GM21423 (cell line): ENCODE data around the gene NLGN2.

Source experiments
- ATAC-seq: cut with Tn5 transposase; IDR thresholded peaks from one replicate; pipeline ENCODE4 v1.9.1; 2021; ENCODE audit warnings: mild to moderate bottlenecking, moderate library complexity; ENCODE audit not compliant: unreplicated experiment

The NLGN2 gene

DNA sequence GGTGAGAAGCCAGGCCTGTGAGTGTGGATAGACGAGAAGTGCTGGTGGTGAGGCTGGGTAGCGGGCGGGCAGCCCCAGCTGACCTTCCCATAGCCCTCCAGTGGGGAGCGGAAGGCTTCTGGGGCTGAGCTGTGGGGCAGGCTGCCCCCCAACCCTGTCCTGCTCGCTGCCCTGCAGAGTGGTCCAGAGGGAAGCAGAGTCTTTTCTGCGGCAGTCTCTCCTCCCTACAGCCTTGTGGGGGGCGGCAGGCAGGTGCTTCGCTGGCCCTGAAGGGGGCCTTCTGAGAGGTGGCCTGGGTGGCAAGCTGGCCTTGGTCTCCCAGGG is 3.7 kb downstream of the NLGN2 start:
- no peak for ATAC-seq

- ATAC-seq, result no peak
Measured at GRCh38 chr17:7413346-7413985, 5.8 kb downstream of the NLGN2 start.

- ATAC-seq, result no peak
Measured at GRCh38 chr17:7414837-7415236, 7.2 kb downstream of the NLGN2 start.

- ATAC-seq, result no peak
Measured at GRCh38 chr17:7415784-7416183, 8.1 kb downstream of the NLGN2 start.

GRCh38 chr17:7416323-7416722 is 8.7 kb downstream of the NLGN2 start:
- no peak for ATAC-seq

GRCh38 chr17:7417056-7417655 is 9.5 kb downstream of the NLGN2 start:
- no peak for ATAC-seq

- ATAC-seq, result no peak
Measured at GRCh38 chr17:7418472-7419152, 11.0 kb downstream of the NLGN2 start.

- no peak for ATAC-seq
Measured at GRCh38 chr17:7419819-7420610, 12.4 kb downstream of the NLGN2 start, which contains the start of gene SPEM1. SPEM1 (plus strand) TSS chr17:7420324; CDS start chr17:7420385, 61 bp downstream.

GRCh38 chr17:7421186-7421585 is 13.5 kb downstream of the NLGN2 start:
- ATAC-seq, result no peak

DNA sequence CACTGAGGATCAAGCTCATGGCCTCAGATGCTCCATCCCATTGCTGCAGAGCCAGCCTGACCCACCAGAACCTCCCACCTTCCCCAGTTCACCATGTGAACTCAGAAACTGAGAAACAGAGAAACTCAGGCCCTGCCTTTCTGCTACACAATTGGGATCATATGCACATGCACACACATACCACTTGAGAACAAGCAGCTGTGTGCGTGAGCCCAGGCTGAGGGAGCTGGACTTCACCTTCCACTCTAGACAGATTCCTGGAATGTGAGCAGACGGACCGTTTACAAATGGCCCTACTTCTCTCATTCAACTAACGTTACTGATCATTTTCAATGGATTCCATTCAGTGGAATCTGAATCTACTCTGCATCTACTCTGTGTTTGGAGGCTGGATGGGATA is 16.0 kb downstream of the NLGN2 start:
- ATAC-seq, result no peak

DNA sequence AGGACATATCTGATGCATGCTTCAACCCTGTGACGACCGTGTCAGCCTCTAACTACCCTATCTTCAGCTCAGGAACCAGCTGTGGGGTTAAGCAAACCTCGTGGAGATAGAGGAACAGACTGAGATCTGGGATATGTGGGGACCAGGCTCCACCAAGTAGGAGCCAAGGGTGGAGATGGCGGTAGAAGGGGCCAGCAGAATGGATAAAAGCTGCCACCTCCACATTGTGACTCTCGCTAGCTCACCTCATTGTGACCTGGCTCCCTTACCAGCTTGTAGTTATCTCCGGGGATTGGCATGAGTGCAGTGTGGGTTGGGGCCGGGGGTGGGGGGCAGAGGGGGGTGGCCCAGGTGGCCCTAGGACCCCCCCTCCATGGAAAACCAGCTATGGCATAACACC is 17.7 kb downstream of the NLGN2 start, which contains the start of gene SPEM2:
Gene SPEM2 (plus strand): TSS at position 301 of the 400 bp plus-strand sequence. CDS start 73 bp downstream, at position 374.
- no peak for ATAC-seq

DNA sequence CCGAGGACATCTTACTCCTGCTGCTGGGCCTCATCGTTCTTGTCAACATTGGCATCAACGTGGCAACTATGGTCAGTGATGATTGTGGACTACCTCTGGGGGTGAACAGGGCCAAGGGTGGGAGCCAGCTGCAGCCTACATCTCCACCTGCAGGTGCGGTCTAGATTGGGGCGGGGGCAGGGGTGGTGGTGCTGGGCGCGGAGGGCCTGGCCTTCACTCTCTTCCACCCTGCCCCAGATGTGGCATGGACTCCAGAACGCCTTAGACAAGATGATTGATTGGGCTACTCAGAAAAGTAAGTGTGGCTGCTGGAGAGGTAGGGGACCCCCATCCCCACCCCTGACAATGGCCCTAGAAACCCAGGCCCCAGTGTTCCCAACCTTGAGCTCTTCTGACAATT is 18.1 kb downstream of the NLGN2 start:
- ATAC-seq, result no peak

DNA sequence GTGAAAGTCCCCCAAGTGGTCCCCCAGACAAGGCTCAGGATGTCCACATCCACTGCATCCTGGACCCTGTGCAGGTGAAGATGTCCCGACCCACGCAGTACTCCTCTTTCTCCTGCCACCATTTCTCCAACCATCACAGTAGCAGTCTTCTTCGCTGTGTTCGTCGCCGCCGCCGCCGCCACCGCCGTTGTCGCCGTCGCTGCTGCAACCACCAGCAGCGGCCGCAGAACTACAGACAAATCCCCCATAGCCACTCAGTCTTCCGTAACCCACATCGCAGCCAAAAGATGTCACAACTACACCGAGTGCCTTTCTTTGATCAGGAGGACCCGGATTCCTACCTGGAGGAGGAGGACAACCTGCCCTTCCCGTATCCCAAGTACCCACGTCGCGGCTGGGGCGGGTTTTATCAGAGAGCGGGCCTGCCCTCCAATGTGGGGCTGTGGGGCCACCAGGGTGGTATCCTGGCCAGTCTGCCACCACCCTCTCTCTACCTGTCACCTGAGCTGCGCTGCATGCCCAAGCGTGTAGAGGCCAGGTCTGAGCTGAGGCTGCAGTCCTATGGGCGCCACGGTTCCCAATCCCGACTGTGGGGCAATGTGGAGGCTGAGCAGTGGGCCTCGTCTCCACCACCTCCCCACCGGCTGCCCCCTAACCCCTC is 18.7 kb downstream of the NLGN2 start:
- no peak for ATAC-seq

GRCh38 chr17:7426896-7427489 is 19.3 kb downstream of the NLGN2 start:
- ATAC-seq, result no peak

DNA sequence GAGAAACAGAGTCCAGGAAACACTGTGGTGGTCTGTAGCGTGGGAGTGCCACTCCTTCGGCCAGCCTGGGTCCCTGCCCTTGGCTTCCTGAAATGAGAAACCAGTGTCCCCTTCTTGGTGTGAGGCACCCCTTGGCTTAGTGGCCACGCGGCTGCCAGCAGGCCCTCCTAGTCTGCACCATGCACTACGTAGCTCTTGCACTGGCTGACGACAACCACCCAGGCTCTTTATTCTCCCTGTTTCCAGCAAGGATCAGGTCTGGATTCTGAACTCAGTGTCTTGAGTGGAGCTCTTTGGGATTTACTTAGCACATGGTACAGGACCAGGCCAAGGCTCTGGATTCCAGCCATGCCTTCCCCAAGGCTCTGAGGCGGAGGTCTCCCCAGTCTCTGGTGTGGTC is 19.9 kb downstream of the NLGN2 start:
- ATAC-seq, result no peak

GRCh38 chr17:7428557-7428956 is 20.9 kb downstream of the NLGN2 start, which contains the start of gene SPEM3:
SPEM3 (plus strand) TSS chr17:7428857; CDS start chr17:7428903, 46 bp downstream.
- ATAC-seq, result no peak

- ATAC-seq, result no peak
Measured at GRCh38 chr17:7429722-7430121, 22.1 kb downstream of the NLGN2 start.

- ATAC-seq, result no peak
Measured at GRCh38 chr17:7431231-7431630, 23.6 kb downstream of the NLGN2 start.

DNA sequence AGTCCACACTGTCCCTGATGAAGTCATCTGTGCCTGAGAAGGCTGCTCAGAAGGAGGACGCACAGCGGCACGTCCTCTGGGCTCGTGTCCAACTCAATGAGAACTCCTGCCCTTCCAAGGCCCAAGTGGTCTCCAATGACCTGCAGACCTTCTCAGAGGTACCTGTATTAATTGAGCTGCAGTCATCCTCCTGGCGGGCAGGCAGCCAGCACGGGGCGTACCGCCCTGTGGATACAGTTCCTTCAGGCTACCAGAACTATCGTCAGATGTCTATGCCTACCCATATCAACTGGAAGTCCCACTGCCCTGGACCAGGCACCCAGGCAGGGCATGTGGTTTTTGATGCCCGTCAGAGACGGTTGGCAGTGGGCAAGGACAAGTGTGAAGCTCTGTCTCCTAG is 24.7 kb downstream of the NLGN2 start:
- ATAC-seq, result no peak
